Uterus (tissue), 2 donors: Measurements from ENCODE around the gene ARHGAP10.

Experiments
- POLR2A ChIP-seq, 2 donors: fragments of 450-650 bp; IDR thresholded peaks; one replicate each; pipeline ENCODE4 v1.6.1; 2016; ENCODE audit warnings: antibody characterized with exemption in 2 of 2, mild to moderate bottlenecking in 1 of 2, moderate library complexity in 1 of 2
- TF ChIP-seq, protein P1 (sequence below), 4 experiments: fragments of 200-600 bp in 2 of 4; fragments of 450-650 bp in 2 of 4; sonication (generic) in 2 of 4; IDR thresholded peaks; one replicate each; pipeline ENCODE4 v1.5.1; 2016 to 2019; ENCODE audit warnings: antibody characterized with exemption in 4 of 4, mild to moderate bottlenecking in 2 of 4, moderate library complexity in 1 of 4

DNA sequence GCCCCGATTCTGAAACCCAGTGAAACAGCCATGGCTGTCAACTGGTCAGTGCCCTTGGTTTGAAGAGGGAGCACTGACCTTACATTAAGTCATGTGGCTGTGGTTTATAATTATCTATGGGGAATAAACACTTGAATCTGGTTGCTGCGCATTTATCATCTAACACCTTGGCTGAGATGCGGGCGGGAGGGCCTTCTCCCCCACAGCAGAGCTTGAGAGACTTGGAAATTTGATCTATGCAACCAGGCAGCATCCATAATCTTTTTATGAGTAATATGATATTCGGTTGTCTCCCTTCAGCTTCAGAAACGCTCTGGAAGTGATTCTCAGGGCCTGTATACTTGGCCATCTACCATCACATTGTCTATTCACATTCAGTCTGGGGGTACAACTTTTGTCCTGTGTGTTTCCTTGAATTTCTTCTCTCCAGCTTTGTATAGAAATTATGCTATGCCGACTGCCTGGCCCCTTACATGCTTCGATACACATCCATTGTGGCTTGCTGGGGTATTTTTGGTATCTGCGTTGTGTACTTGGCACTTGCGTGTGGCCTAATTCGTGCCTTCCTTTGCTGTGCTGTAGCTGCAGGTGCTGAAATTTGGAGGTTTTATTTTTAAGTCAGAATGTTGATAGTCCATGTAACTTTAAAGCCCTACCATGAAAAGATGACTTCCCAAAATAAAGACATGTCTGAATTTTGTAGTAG lies 321.6 kb downstream of the ARHGAP10 start:
- TF ChIP-seq, protein P1, sequence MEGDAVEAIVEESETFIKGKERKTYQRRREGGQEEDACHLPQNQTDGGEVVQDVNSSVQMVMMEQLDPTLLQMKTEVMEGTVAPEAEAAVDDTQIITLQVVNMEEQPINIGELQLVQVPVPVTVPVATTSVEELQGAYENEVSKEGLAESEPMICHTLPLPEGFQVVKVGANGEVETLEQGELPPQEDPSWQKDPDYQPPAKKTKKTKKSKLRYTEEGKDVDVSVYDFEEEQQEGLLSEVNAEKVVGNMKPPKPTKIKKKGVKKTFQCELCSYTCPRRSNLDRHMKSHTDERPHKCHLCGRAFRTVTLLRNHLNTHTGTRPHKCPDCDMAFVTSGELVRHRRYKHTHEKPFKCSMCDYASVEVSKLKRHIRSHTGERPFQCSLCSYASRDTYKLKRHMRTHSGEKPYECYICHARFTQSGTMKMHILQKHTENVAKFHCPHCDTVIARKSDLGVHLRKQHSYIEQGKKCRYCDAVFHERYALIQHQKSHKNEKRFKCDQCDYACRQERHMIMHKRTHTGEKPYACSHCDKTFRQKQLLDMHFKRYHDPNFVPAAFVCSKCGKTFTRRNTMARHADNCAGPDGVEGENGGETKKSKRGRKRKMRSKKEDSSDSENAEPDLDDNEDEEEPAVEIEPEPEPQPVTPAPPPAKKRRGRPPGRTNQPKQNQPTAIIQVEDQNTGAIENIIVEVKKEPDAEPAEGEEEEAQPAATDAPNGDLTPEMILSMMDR (IDR thresholded peaks at IDR 0.05): no peak
- TF ChIP-seq POLR2A (IDR thresholded peaks at IDR 0.05): no peak
